Endothelial cell of umbilical vein (primary cell): ENCODE data around the gene RFXANK. TPM values are rescaled to one million over a fixed set of nuclear protein-coding genes. Genes with fewer than 3 reads are reported as not detected.

Source experiments
- BruUV-seq: library from RNA; stranded (reverse); fragments of 400-500 nt; replicated peaks from 2 replicates; lab custom pipeline; 2021; lab: Mats Ljungman, UMichigan
- CTCF ChIA-PET: fragments of 300-600, 350-600 bp; sonication (Branson Sonifier 250); formaldehyde crosslinking; loops from one replicate; lab custom pipeline; 2021; ENCODE audit warnings: antibody characterized with exemption, inconsistent platforms; lab: Charles Lee
- POLR2A ChIA-PET: fragments of 300-600, 350-600 bp; sonication (Branson Sonifier 250); formaldehyde crosslinking; loops from one replicate; lab custom pipeline; 2021; ENCODE audit warnings: antibody characterized with exemption, inconsistent platforms; lab: Charles Lee
- DNase-seq: peaks from one replicate; pipeline ENCODE4 v3.0.0-alpha.2; 2011; ENCODE audit warnings: low read depth, low spot score
- FAIRE-seq: peaks from 2 replicates; lab custom pipeline; 2011; peaks lifted over from hg19 to GRCh38; lab: Jason Lieb, UNC
- H2AFZ ChIP-seq: 2 replicates; pipeline ENCODE4 v1.6.0; 2012; ENCODE audit warnings: low read depth, low read length, control low read depth, inconsistent platforms
- H3K27ac ChIP-seq: 2 replicates; pipeline ENCODE4 v1.5.1; 2011; ENCODE audit warnings: low read depth, mild to moderate bottlenecking, control low read depth, low read length, moderate library complexity; ENCODE audit not compliant: insufficient read depth
- H3K27me3 ChIP-seq, 2 experiments: 2 replicates each; pipeline versions ENCODE4 v1.6.0 to v1.6.1; 2011; ENCODE audit warnings: low read length in 2 of 2, mixed read lengths in 1 of 2; ENCODE audit not compliant: control insufficient read depth in 2 of 2, insufficient read depth in 2 of 2
- H3K36me3 ChIP-seq, 2 experiments: 2 replicates in 1 of 2; 3 replicates in 1 of 2; pipeline ENCODE4 v1.5.1; 2011; ENCODE audit warnings: low read length in 2 of 2, mild to moderate bottlenecking in 1 of 2, moderate library complexity in 1 of 2; ENCODE audit not compliant: control insufficient read depth in 2 of 2, insufficient read depth in 2 of 2; ENCODE audit errors: extremely low read depth in 1 of 2
- H3K4me1 ChIP-seq: 3 replicates; pipeline ENCODE4 v1.5.1; 2011; ENCODE audit warnings: mild to moderate bottlenecking, low read length; ENCODE audit not compliant: control insufficient read depth, insufficient read depth; ENCODE audit errors: extremely low read depth
- H3K4me2 ChIP-seq: 2 replicates; pipeline ENCODE4 v1.6.1; 2011; ENCODE audit warnings: low read length, control low read depth, mixed read lengths; ENCODE audit not compliant: insufficient read depth
- H3K4me3 ChIP-seq, 3 experiments: fragments of 200-600 bp in 1 of 3; sonication (generic), shearing (Covaris generic) in 1 of 3; replicated peaks in 1 of 3; 2 replicates each; pipeline ENCODE4 v1.5.1; 2011 to 2016; ENCODE audit warnings: control low read depth in 3 of 3, low read length in 3 of 3, mild to moderate bottlenecking in 2 of 3, inconsistent platforms in 1 of 3, low read depth in 1 of 3, moderate library complexity in 1 of 3; ENCODE audit not compliant: insufficient read depth in 1 of 3
- H3K79me2 ChIP-seq: 2 replicates; pipeline ENCODE4 v1.6.0; 2012; ENCODE audit warnings: low read length, inconsistent platforms; ENCODE audit not compliant: control insufficient read depth, insufficient read depth
- H3K9ac ChIP-seq: replicated peaks from 2 replicates; pipeline ENCODE3; 2011; ENCODE audit warnings: low read length, control low read depth; ENCODE audit not compliant: insufficient read depth; ENCODE audit errors: extremely low read depth
- H3K9me1 ChIP-seq: replicated peaks from 3 replicates; pipeline ENCODE4 v1.6.0; 2011; ENCODE audit warnings: mild to moderate bottlenecking, low read length; ENCODE audit not compliant: control insufficient read depth, insufficient read depth; ENCODE audit errors: extremely low read depth
- H3K9me3 ChIP-seq: replicated peaks from 2 replicates; pipeline ENCODE4 v1.5.1; 2012; ENCODE audit warnings: low read length, inconsistent platforms; ENCODE audit not compliant: control insufficient read depth, insufficient read depth
- H4K20me1 ChIP-seq: replicated peaks from 2 replicates; pipeline ENCODE3; 2011; ENCODE audit warnings: mild to moderate bottlenecking, low read length; ENCODE audit not compliant: control insufficient read depth, insufficient read depth; ENCODE audit errors: extremely low read depth
- EZH2 ChIP-seq: IDR thresholded peaks from 2 replicates; pipeline ENCODE4 v1.6.1; 2012; ENCODE audit warnings: borderline replicate concordance, low read depth, mild to moderate bottlenecking, moderate library complexity, low read length, inconsistent platforms; ENCODE audit not compliant: severe bottlenecking
- FOS ChIP-seq: IDR thresholded peaks from 2 replicates; pipeline ENCODE4 v1.6.1; 2011; ENCODE audit warnings: mild to moderate bottlenecking, low read length, moderate library complexity, borderline replicate concordance; ENCODE audit not compliant: insufficient read depth
- GATA2 ChIP-seq: IDR thresholded peaks from 2 replicates; pipeline ENCODE4 v1.7.0; 2011; ENCODE audit warnings: low read depth, mild to moderate bottlenecking, moderate library complexity, mixed read lengths, low read length; ENCODE audit not compliant: insufficient read length, insufficient read depth
- JUN ChIP-seq: IDR thresholded peaks from 2 replicates; pipeline ENCODE4 v1.6.1; 2011; ENCODE audit warnings: borderline replicate concordance, low read depth; ENCODE audit not compliant: insufficient read length, insufficient read depth
- MYC ChIP-seq: IDR thresholded peaks from one replicate; pipeline ENCODE4 v1.6.1; 2011; ENCODE audit warnings: mild to moderate bottlenecking, low read depth, low read length
- POLR2A ChIP-seq: IDR thresholded peaks from 2 replicates; pipeline ENCODE4 v1.6.1; 2012; ENCODE audit warnings: low read depth, mild to moderate bottlenecking, control low read depth, low read length
- POLR2AphosphoS5 ChIP-seq: IDR thresholded peaks from 2 replicates; pipeline ENCODE4 v1.6.1; 2012; ENCODE audit warnings: low read depth, mild to moderate bottlenecking, control low read depth, low read length, moderate library complexity; ENCODE audit not compliant: insufficient read depth
- dilution Hi-C: fragments of 300-500 bp; cut with MboI; formaldehyde crosslinking; loops from one replicate; pipeline ENCODE4 v1.15.0; 2019; ENCODE audit warnings: low sequenced_read_pairs; ENCODE audit not compliant: extremely low pct_ligation_motif_present
- intact Hi-C: fragments of 100-400 bp; cut with micrococcal nuclease; formaldehyde crosslinking; loops from one replicate; pipeline ENCODE4 v1.10.0; 2022
- polyA plus RNA-seq, 4 experiments: library from polyadenylated mRNA; depleted of rRNA in 3 of 4; stranded (reverse) in 3 of 4; unstranded in 1 of 4; fragments of >200 nt; gene quantifications; 2 replicates each; pipeline versions ENCODE4 v1.2.1 to v1.2.3, GENCODE V29; 2011 to 2012; ENCODE audit warnings: missing spikeins in 1 of 4
- total RNA-seq: library from RNA; stranded (reverse); gene quantifications from 2 replicates; pipeline ENCODE4 v1.2.3, GENCODE V29; 2021
- TF ChIP-seq, protein P1 (sequence below): IDR thresholded peaks from 2 replicates; pipeline ENCODE4 v1.6.1; 2011; ENCODE audit not compliant: insufficient read depth, insufficient read length
- TF ChIP-seq, protein P2 (sequence below), 2 donors: IDR thresholded peaks; 1 replicate in 1 of 2; 2 replicates in 1 of 2; pipeline ENCODE4 v1.5.1; 2011; ENCODE audit warnings: low read length in 2 of 2, mild to moderate bottlenecking in 2 of 2, moderate library complexity in 2 of 2, control low read depth in 1 of 2, inconsistent platforms in 1 of 2, low read depth in 1 of 2; ENCODE audit not compliant: insufficient read depth in 1 of 2; ENCODE audit errors: extremely low read depth in 1 of 2

The RFXANK gene
- total and polyA plus RNA-seq, 2 donors (not counting 3 experiments of a cell fraction or from before 2014, with no cell fraction given), result 105 to 124 TPM

DNA sequence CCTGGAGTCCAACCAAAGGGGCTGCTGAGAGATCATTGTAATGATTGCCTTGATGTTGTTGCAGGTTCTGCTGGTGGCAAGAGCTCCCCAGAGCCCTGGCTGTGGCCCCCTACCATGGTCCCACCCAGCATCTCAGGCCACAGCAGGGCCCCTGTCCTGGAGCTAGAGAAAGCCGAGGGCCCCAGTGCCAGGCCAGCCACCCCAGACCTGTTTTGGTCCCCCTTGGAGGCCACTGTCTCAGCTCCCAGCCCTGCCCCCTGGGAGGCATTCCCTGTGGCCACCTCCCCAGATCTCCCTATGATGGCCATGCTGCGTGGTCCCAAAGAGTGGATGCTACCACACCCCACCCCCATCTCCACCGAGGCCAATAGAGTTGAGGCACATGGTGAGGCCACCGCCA, 35.2 kb downstream of the RFXANK start:
- BruUV-seq, result no TSS peak
- FAIRE-seq (no peak), DNase-seq (no peak)
- Histone ChIP-seq H3K36me3 (no peaks in the 10 kb centered on the region), H3K9me1 (no peaks in the 10 kb centered on the region), H4K20me1 (no peaks in the 10 kb centered on the region), H3K4me3 (no peak overlapping the region), H3K27me3 (peaks cover 2% of the 10 kb centered on the region in 2 experiments), H3K4me2 (no peak overlapping the region), H2AFZ (no peak overlapping the region), H3K27ac (no peak overlapping the region), H3K9ac (no peak overlapping the region), H3K9me3 (no peaks in the 10 kb centered on the region), H3K79me2 (no peaks in the 10 kb centered on the region), H3K4me1 (no peaks in the 10 kb centered on the region)
- POLR2A ChIA-PET, result no interaction called here
- dilution Hi-C loops, result no loop called here
- CTCF ChIA-PET, result no interaction called here
- intact Hi-C loops, result no loop called here
- TF ChIP-seq FOS, result no peak
- TF ChIP-seq POLR2A, result no peak
- TF ChIP-seq, protein P1, sequence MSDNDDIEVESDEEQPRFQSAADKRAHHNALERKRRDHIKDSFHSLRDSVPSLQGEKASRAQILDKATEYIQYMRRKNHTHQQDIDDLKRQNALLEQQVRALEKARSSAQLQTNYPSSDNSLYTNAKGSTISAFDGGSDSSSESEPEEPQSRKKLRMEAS, result no peak
- TF ChIP-seq GATA2, result no peak
- TF ChIP-seq, protein P2, sequence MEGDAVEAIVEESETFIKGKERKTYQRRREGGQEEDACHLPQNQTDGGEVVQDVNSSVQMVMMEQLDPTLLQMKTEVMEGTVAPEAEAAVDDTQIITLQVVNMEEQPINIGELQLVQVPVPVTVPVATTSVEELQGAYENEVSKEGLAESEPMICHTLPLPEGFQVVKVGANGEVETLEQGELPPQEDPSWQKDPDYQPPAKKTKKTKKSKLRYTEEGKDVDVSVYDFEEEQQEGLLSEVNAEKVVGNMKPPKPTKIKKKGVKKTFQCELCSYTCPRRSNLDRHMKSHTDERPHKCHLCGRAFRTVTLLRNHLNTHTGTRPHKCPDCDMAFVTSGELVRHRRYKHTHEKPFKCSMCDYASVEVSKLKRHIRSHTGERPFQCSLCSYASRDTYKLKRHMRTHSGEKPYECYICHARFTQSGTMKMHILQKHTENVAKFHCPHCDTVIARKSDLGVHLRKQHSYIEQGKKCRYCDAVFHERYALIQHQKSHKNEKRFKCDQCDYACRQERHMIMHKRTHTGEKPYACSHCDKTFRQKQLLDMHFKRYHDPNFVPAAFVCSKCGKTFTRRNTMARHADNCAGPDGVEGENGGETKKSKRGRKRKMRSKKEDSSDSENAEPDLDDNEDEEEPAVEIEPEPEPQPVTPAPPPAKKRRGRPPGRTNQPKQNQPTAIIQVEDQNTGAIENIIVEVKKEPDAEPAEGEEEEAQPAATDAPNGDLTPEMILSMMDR (IDR thresholded peaks at IDR 0.05; ENCODE audit: extremely low read depth in 1 of 2, insufficient read depth in 1 of 2, low read depth in 1 of 2, low read length in 2 of 2), result no peak
- no peak for TF ChIP-seq POLR2AphosphoS5
- TF ChIP-seq EZH2, result no peak
- TF ChIP-seq MYC, result no peak
- TF ChIP-seq JUN, result no peak
